CD14-positive monocyte (primary cell): ENCODE measurements around the gene AFF3. TPM values are rescaled to one million over a fixed set of nuclear protein-coding genes. Genes with fewer than 3 reads are reported as not detected.

ENCODE experiments used
- DNase-seq, 3 donors: peaks; one replicate each; pipeline ENCODE4 v3.0.0-alpha.2; 2011 to 2022
- H2AFZ ChIP-seq: 2 replicates; pipeline ENCODE4 v1.6.0; 2012; ENCODE audit warnings: mild to moderate bottlenecking, low read depth, low read length, inconsistent platforms; ENCODE audit not compliant: insufficient read depth, poor library complexity, severe bottlenecking
- H3K27ac ChIP-seq, 2 donors: 1 replicate in 1 of 2; 2 replicates in 1 of 2; pipeline ENCODE4 v1.5.1; 2012 to 2013; ENCODE audit warnings: low read length in 2 of 2, control low read depth in 1 of 2, inconsistent platforms in 1 of 2, low read depth in 1 of 2, mild to moderate bottlenecking in 1 of 2
- H3K27me3 ChIP-seq, 2 donors: one replicate each; pipeline versions ENCODE4 v1.6.0 to v1.6.1; 2011 to 2013; ENCODE audit warnings: low read length in 2 of 2; ENCODE audit not compliant: control insufficient read depth in 2 of 2, insufficient read depth in 2 of 2
- H3K36me3 ChIP-seq, 2 donors: replicated peaks in 1 of 2; 1 replicate in 1 of 2; 2 replicates in 1 of 2; pipeline versions ENCODE4 v1.5.1 to v1.6.1; 2012 to 2013; ENCODE audit warnings: low read length in 2 of 2, control low read depth in 1 of 2, inconsistent platforms in 1 of 2, mild to moderate bottlenecking in 1 of 2; ENCODE audit not compliant: insufficient read depth in 2 of 2, control insufficient read depth in 1 of 2
- H3K4me1 ChIP-seq, 2 donors: 1 replicate in 1 of 2; 2 replicates in 1 of 2; pipeline versions ENCODE4 v1.5.1 to v1.6.1; 2012 to 2013; ENCODE audit warnings: low read length in 2 of 2, control low read depth in 1 of 2, inconsistent platforms in 1 of 2, mild to moderate bottlenecking in 1 of 2, moderate library complexity in 1 of 2; ENCODE audit not compliant: insufficient read depth in 2 of 2, control insufficient read depth in 1 of 2
- H3K4me2 ChIP-seq: replicated peaks from 2 replicates; pipeline ENCODE3; 2012; ENCODE audit warnings: low read length, moderate library complexity, mild to moderate bottlenecking; ENCODE audit not compliant: poor library complexity, severe bottlenecking; ENCODE audit errors: extremely low read depth
- H3K4me3 ChIP-seq, 3 experiments: fragments of 200-600 bp in 1 of 3; sonication (generic) in 1 of 3; replicated peaks in 1 of 3; 1 replicate in 2 of 3; 2 replicates in 1 of 3; pipeline ENCODE4 v1.5.1; 2011 to 2013; ENCODE audit warnings: low read length in 3 of 3, mild to moderate bottlenecking in 3 of 3, control low read depth in 2 of 3, low read depth in 2 of 3, inconsistent platforms in 1 of 3, moderate library complexity in 1 of 3
- H3K79me2 ChIP-seq: 2 replicates; pipeline ENCODE4 v1.6.0; 2012; ENCODE audit warnings: mild to moderate bottlenecking, control low read depth, inconsistent platforms, low read length, moderate library complexity; ENCODE audit not compliant: insufficient read depth
- H3K9ac ChIP-seq: 2 replicates; pipeline ENCODE4 v1.6.0; 2017; ENCODE audit warnings: low read length, mild to moderate bottlenecking; ENCODE audit not compliant: insufficient read depth, poor library complexity, severe bottlenecking
- H3K9me3 ChIP-seq, 2 donors: replicated peaks in 1 of 2; 1 replicate in 1 of 2; 2 replicates in 1 of 2; pipeline versions ENCODE4 v1.5.1 to v1.6.1; 2012 to 2013; ENCODE audit warnings: low read length in 2 of 2, control low read depth in 1 of 2; ENCODE audit not compliant: control insufficient read depth in 1 of 2, insufficient read depth in 1 of 2
- H4K20me1 ChIP-seq: 2 replicates; pipeline ENCODE4 v1.6.0; 2012; ENCODE audit warnings: mild to moderate bottlenecking, low read length, control low read depth, moderate library complexity; ENCODE audit not compliant: insufficient read depth
- H3K27ac Mint-ChIP-seq, 7 donors: one replicate each; pipeline ENCODE4 v1.8.0; 2020; ENCODE audit warnings: mild to moderate bottlenecking in 7 of 7, mixed read lengths in 7 of 7, moderate library complexity in 6 of 7, inconsistent platforms in 2 of 7
- H3K27me3 Mint-ChIP-seq, 3 donors: one replicate each; pipeline ENCODE4 v1.8.0; 2021 to 2022; ENCODE audit warnings: low read depth in 3 of 3, mild to moderate bottlenecking in 3 of 3, mixed read lengths in 3 of 3, moderate library complexity in 3 of 3, inconsistent platforms in 1 of 3
- H3K36me3 Mint-ChIP-seq, 2 donors: one replicate each; pipeline ENCODE4 v1.8.0; 2020; ENCODE audit warnings: mixed read lengths in 2 of 2, inconsistent platforms in 1 of 2, mild to moderate bottlenecking in 1 of 2
- H3K4me1 Mint-ChIP-seq: one replicate; pipeline ENCODE4 v1.8.0; 2020; ENCODE audit warnings: mild to moderate bottlenecking, mixed read lengths
- H3K4me3 Mint-ChIP-seq, 2 donors: one replicate each; pipeline ENCODE4 v1.8.0; 2020; ENCODE audit warnings: mild to moderate bottlenecking in 2 of 2, mixed read lengths in 2 of 2, moderate library complexity in 1 of 2
- H3K9me3 Mint-ChIP-seq, 7 donors: one replicate each; pipeline ENCODE4 v1.8.0; 2020 to 2022; ENCODE audit warnings: mixed read lengths in 7 of 7, mild to moderate bottlenecking in 6 of 7, moderate library complexity in 6 of 7, inconsistent platforms in 2 of 7
- WGBS: methylation state at CpG from one replicate; pipeline ENCODE4 v1.1.5; 2013; ENCODE audit warnings: missing lambda C conversion rate; ENCODE audit not compliant: insufficient coverage; 5-methylcytosine and 5-hydroxymethylcytosine counted together
- intact Hi-C, 2 donors: fragments of 100-400 bp; cut with micrococcal nuclease; formaldehyde crosslinking; loops; one replicate each; pipeline versions ENCODE4 v1.15.0 to v1.15.1; 2023
- polyA plus RNA-seq, 3 donors: library from polyadenylated mRNA; depleted of rRNA in 1 of 3; unstranded in 2 of 3; stranded (reverse) in 1 of 3; fragments of 300-500 nt in 2 of 3; fragments of >200 nt in 1 of 3; fragmentation: Illumina TruSeq in 2 of 3; gene quantifications; 1 replicate in 2 of 3; 2 replicates in 1 of 3; pipeline ENCODE4 v1.2.3, GENCODE V29; 2012 to 2021
- TF ChIP-seq, protein P1 (sequence below): fragments of 200-600 bp; IDR thresholded peaks from one replicate; pipeline ENCODE4 v1.8.0; 2022; ENCODE audit warnings: antibody characterized with exemption, mild to moderate bottlenecking

Gene AFF3
- polyA plus RNA-seq, 3 donors: 0.17 to 4.1 (median 0.49) TPM

DNA sequence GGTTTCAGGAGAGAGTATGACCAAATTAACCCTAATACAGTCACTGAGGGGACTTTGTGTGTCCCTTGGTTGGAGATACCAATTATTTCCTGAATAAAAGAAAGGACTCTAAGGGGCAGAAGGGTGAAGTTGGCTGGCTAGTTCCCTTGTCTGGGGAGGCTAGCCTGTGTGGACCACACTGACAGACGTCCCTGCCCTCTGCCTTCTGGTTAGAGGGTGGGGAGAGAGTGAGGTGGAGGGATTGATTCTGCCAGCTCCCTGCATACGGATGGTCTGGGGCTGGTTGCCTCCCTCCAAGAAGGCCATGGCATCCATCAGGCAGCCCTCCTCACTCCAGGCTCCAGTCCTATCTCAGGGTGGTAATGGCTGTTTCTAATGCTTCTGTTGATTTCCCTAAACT, 37.4 kb upstream of the AFF3 start:
- H2AFZ ChIP-seq: no peak overlapping the region
- DNase-seq: no peak
- H3K79me2 ChIP-seq: no peaks in the 10 kb centered on the region
- Mint-ChIP-seq H3K27ac (no peak overlapping the region), H3K27me3 (peaks cover 0 to 1% (median 0%) of the 10 kb centered on the region in 3 donors), H3K4me3 (no peak overlapping the region), H3K9me3 (peaks cover 0 to 6% (median 0%) of the 10 kb centered on the region in 7 donors), H3K36me3 (no peaks in the 10 kb centered on the region), H3K4me1 (peaks cover 33% of the 10 kb centered on the region)
- H3K4me2 ChIP-seq: no peak overlapping the region
- H3K27me3 ChIP-seq: no peaks in the 10 kb centered on the region
- H3K36me3 ChIP-seq: no peaks in the 10 kb centered on the region
- TF ChIP-seq, protein P1, sequence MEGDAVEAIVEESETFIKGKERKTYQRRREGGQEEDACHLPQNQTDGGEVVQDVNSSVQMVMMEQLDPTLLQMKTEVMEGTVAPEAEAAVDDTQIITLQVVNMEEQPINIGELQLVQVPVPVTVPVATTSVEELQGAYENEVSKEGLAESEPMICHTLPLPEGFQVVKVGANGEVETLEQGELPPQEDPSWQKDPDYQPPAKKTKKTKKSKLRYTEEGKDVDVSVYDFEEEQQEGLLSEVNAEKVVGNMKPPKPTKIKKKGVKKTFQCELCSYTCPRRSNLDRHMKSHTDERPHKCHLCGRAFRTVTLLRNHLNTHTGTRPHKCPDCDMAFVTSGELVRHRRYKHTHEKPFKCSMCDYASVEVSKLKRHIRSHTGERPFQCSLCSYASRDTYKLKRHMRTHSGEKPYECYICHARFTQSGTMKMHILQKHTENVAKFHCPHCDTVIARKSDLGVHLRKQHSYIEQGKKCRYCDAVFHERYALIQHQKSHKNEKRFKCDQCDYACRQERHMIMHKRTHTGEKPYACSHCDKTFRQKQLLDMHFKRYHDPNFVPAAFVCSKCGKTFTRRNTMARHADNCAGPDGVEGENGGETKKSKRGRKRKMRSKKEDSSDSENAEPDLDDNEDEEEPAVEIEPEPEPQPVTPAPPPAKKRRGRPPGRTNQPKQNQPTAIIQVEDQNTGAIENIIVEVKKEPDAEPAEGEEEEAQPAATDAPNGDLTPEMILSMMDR: no peak
- H3K9me3 ChIP-seq: no peaks in the 10 kb centered on the region
- no peak overlapping the region for H3K4me3 ChIP-seq
- no peak overlapping the region for H3K27ac ChIP-seq
- no CpG with 5 or more reads among the region's 2 CpGs for WGBS
- H3K4me1 ChIP-seq: peaks cover 26 to 28% of the 10 kb centered on the region in 2 donors
- H3K9ac ChIP-seq: no peak overlapping the region
- intact Hi-C loops: loop anchor here (5.0 kb wide), 2 partner anchors 62 to 67 kb away; no protein-coding TSS in a partner anchor
- H4K20me1 ChIP-seq: no peaks in the 10 kb centered on the region

GRCh38 chr2:100178864-100179263, 36.5 kb upstream of the AFF3 start:
- Mint-ChIP-seq H3K4me1 (peaks cover 27% of the 10 kb centered on the region), H3K9me3 (peaks cover 0 to 6% (median 0%) of the 10 kb centered on the region in 7 donors), H3K27ac (no peak overlapping the region), H3K4me3 (no peak overlapping the region), H3K27me3 (peaks cover 0 to 1% (median 0%) of the 10 kb centered on the region in 3 donors), H3K36me3 (no peaks in the 10 kb centered on the region)
- H3K9ac ChIP-seq: no peak overlapping the region
- H3K36me3 ChIP-seq: no peaks in the 10 kb centered on the region
- no peaks in the 10 kb centered on the region for H3K79me2 ChIP-seq
- TF ChIP-seq, protein P1: no peak
- intact Hi-C loops: loop anchor here (5.0 kb wide), 2 partner anchors 63 to 68 kb away; no protein-coding TSS in a partner anchor
- 38% methylated on average over 1 of the region's 3 CpGs for WGBS
- peaks cover 17 to 22% of the 10 kb centered on the region in 2 donors for H3K4me1 ChIP-seq
- no peaks in the 10 kb centered on the region for H4K20me1 ChIP-seq
- H3K4me3 ChIP-seq: no peak overlapping the region
- no peaks in the 10 kb centered on the region for H3K27me3 ChIP-seq
- H3K4me2 ChIP-seq: no peak overlapping the region
- no peak for DNase-seq
- no peaks in the 10 kb centered on the region for H3K9me3 ChIP-seq
- no peak overlapping the region for H2AFZ ChIP-seq
- no peak overlapping the region for H3K27ac ChIP-seq
